Keratinocyte (primary cell): ENCODE measurements around the gene FRAS1.

Experiments used
- CTCF ChIP-seq, 3 experiments: IDR thresholded peaks in 1 of 3; conservative IDR thresholded peaks in 1 of 3; optimal IDR thresholded peaks in 1 of 3; 2 replicates in 2 of 3; 3 replicates in 1 of 3; pipeline versions ENCODE3 to v1.5.1; 2011; ENCODE audit warnings: low read length in 3 of 3, mild to moderate bottlenecking in 3 of 3, moderate library complexity in 2 of 3, control low read depth in 1 of 3, inconsistent platforms in 1 of 3; ENCODE audit not compliant: insufficient read depth in 2 of 3; ENCODE audit errors: extremely low read depth in 1 of 3
- EZH2 ChIP-seq: IDR thresholded peaks from one replicate; pipeline ENCODE4 v1.6.1; 2012; ENCODE audit warnings: inconsistent platforms, mild to moderate bottlenecking, low read length, moderate library complexity

- no peak for TF ChIP-seq CTCF (optimal IDR thresholded peaks at IDR 0.05 in 1 of 3, IDR thresholded peaks at IDR 0.05 in 1 of 3, conservative IDR thresholded peaks at IDR 0.05 in 1 of 3; ENCODE audit: extremely low read depth in 1 of 3, insufficient read depth in 2 of 3, low read length in 3 of 3)
- TF ChIP-seq EZH2: no peak
Measured at GRCh38 chr4:78292341-78292740, 235.2 kb downstream of the FRAS1 start.
